ENCODE data around the gene CDX2. TPM values are rescaled to one million over a fixed set of nuclear protein-coding genes. Genes with fewer than 3 reads are reported as not detected.
"Not testable (repeated sequence)": the region's sequence is repeated elsewhere in the genome, so short reads cannot be mapped to it uniquely, and the experiment has no call there.

The CDX2 gene
- total RNA-seq, 4 donors from 2014 or later = 0.17 TPM; not detected in 3

- peaks cover 0 to 98% (median 79%) of the 10 kb centered on the region in 4 donors for H3K27me3 ChIP-seq
- TF ChIP-seq POLR2A (IDR thresholded peaks at IDR 0.05; ENCODE audit: low read depth) (no peak), EP300 (IDR thresholded peaks at IDR 0.05) (no peak), CTCF (IDR thresholded peaks at IDR 0.05) (no peak), POLR2AphosphoS5 (IDR thresholded peaks at IDR 0.05) (no peak)
Measured at GRCh38 chr13:27965740-27966640, 3.1 kb downstream of the CDX2 start.

GRCh38 chr13:27965343-27965739 lies 3.8 kb downstream of the CDX2 start:
- TF ChIP-seq POLR2A (IDR thresholded peaks at IDR 0.05; ENCODE audit: low read depth) (no peak), EP300 (IDR thresholded peaks at IDR 0.05) (no peak), CTCF (IDR thresholded peaks at IDR 0.05) (no peak), POLR2AphosphoS5 (IDR thresholded peaks at IDR 0.05) (no peak)
- Histone ChIP-seq H3K4me3 (no peak overlapping the region), H3K4me1 (peaks cover 17 to 51% (median 45%) of the 10 kb centered on the region in 4 donors), H3K27me3 (peaks cover 0 to 98% (median 78%) of the 10 kb centered on the region in 4 donors), H3K9me3 (no peaks in the 10 kb centered on the region), H3K36me3 (no peaks in the 10 kb centered on the region), H3K27ac (replicated peaks in 1 of 4) (no peak overlapping the region)
- intact Hi-C loops (cut with DNase I) = no loop called here
- DNase-seq (ENCODE audit: extremely low spot score) = no peak
- 58% methylated on average over 7 of the region's 7 CpGs for WGBS

More at GRCh38 chr13:27965740-27966640, 3.1 kb downstream of the CDX2 start:
- Histone ChIP-seq H3K4me3 (no peak overlapping the region), H3K27ac (replicated peaks in 1 of 4) (no peak overlapping the region), H3K4me1 (peaks cover 10 to 47% (median 39%) of the 10 kb centered on the region in 4 donors), H3K9me3 (no peaks in the 10 kb centered on the region), H3K36me3 (no peaks in the 10 kb centered on the region)
- intact Hi-C loops (cut with DNase I) = no loop called here
- DNase-seq (ENCODE audit: extremely low spot score) = no peak
- WGBS = 14% methylated on average over 27 of the region's 45 CpGs

- DNase-seq (ENCODE audit: extremely low spot score) = no peak
- H3K9me3 ChIP-seq = no peaks in the 10 kb centered on the region
- no peak overlapping the region for H3K27ac ChIP-seq (replicated peaks in 1 of 4)
- intact Hi-C loops (cut with DNase I) = no loop called here
- peaks cover 0 to 98% (median 81%) of the 10 kb centered on the region in 4 donors for H3K27me3 ChIP-seq
- H3K36me3 ChIP-seq = no peaks in the 10 kb centered on the region
- peaks cover 22 to 54% (median 48%) of the 10 kb centered on the region in 4 donors for H3K4me1 ChIP-seq
- no peak for TF ChIP-seq POLR2A (IDR thresholded peaks at IDR 0.05; ENCODE audit: low read depth)
- no peak for TF ChIP-seq POLR2AphosphoS5 (IDR thresholded peaks at IDR 0.05)
- TF ChIP-seq EP300 (IDR thresholded peaks at IDR 0.05) = no peak
- TF ChIP-seq CTCF (IDR thresholded peaks at IDR 0.05) = no peak
- H3K4me3 ChIP-seq = no peak overlapping the region
- 14% methylated on average over 15 of the region's 15 CpGs for WGBS
Measured at GRCh38 chr13:27964741-27965323, 4.3 kb downstream of the CDX2 start.

- WGBS = 52% methylated on average over 13 of the region's 13 CpGs
- H3K4me1 ChIP-seq = peaks cover 26 to 57% (median 48%) of the 10 kb centered on the region in 4 donors
- peaks cover 0 to 98% (median 82%) of the 10 kb centered on the region in 4 donors for H3K27me3 ChIP-seq
Measured at GRCh38 chr13:27964206-27964605, 4.9 kb downstream of the CDX2 start.

GRCh38 chr13:27963491-27963890 lies 5.6 kb downstream of the CDX2 start:
- Histone ChIP-seq H3K27ac (replicated peaks in 1 of 4) (no peak overlapping the region), H3K4me1 (peaks cover 23 to 52% (median 41%) of the 10 kb centered on the region in 4 donors), H3K4me3 (no peak overlapping the region), H3K9me3 (no peaks in the 10 kb centered on the region), H3K36me3 (no peaks in the 10 kb centered on the region), H3K27me3 (peaks cover 0 to 98% (median 82%) of the 10 kb centered on the region in 4 donors)
- no peak for DNase-seq (ENCODE audit: extremely low spot score)
- intact Hi-C loops (cut with DNase I) = no loop called here
- TF ChIP-seq EP300 (IDR thresholded peaks at IDR 0.05) = no peak
- TF ChIP-seq POLR2A (IDR thresholded peaks at IDR 0.05; ENCODE audit: low read depth) = no peak
- no peak for TF ChIP-seq CTCF (IDR thresholded peaks at IDR 0.05)
- TF ChIP-seq POLR2AphosphoS5 (IDR thresholded peaks at IDR 0.05) = no peak
- WGBS = 69% methylated on average over 3 of the region's 3 CpGs

More at GRCh38 chr13:27964206-27964605, 4.9 kb downstream of the CDX2 start:
- H3K27ac ChIP-seq (replicated peaks in 1 of 4); H3K36me3 ChIP-seq; DNase-seq (ENCODE audit: extremely low spot score); intact Hi-C loops (cut with DNase I); H3K4me3 ChIP-seq; H3K9me3 ChIP-seq: not testable (repeated sequence)

Measured in esophagus muscularis mucosa (tissue), 4 donors.